ENCODE data around the gene ANO6. TPM values are rescaled to one million over a fixed set of nuclear protein-coding genes. Genes with fewer than 3 reads are reported as not detected.
"Not testable (repeated sequence)": the region's sequence is repeated elsewhere in the genome, so short reads cannot be mapped to it uniquely, and the experiment has no call there.

The ANO6 gene
- polyA plus RNA-seq, 2 donors: 2.6 to 6.9 TPM

GRCh38 chr12:45248095-45248494, 32.2 kb downstream of the ANO6 start:
- Histone ChIP-seq H3K4me3 (ENCODE audit: low read depth in 1 of 2, low read length in 2 of 2) (no peak overlapping the region), H3K27ac (ENCODE audit: low read depth in 2 of 2, low read length in 1 of 2) (no peak overlapping the region), H3K9me3 (ENCODE audit: control insufficient read depth in 2 of 2, insufficient read depth in 1 of 2, low read depth in 1 of 2, low read length in 1 of 2) (no peaks in the 10 kb centered on the region), H3K4me1 (ENCODE audit: control insufficient read depth in 2 of 2, insufficient read depth in 2 of 2, low read length in 1 of 2) (no peaks in the 10 kb centered on the region), H3K27me3 (ENCODE audit: control insufficient read depth in 1 of 2, insufficient read depth in 2 of 2, low read length in 2 of 2) (no peaks in the 10 kb centered on the region), H3K36me3 (ENCODE audit: control insufficient read depth in 2 of 2, insufficient read depth in 2 of 2, low read length in 1 of 2) (no peaks in the 10 kb centered on the region)
- 87 to 100% methylated on average over 1 of the region's 1 CpG for WGBS, 2 donors

GRCh38 chr12:45254254-45254653, 38.4 kb downstream of the ANO6 start:
- no peak overlapping the region for H3K27ac ChIP-seq (ENCODE audit: low read depth in 2 of 2, low read length in 1 of 2)
- H3K4me3 ChIP-seq (ENCODE audit: low read depth in 1 of 2, low read length in 2 of 2): no peak overlapping the region
- WGBS, 2 donors: 78 to 82% methylated on average over 1 of the region's 1 CpG
- no peaks in the 10 kb centered on the region for H3K9me3 ChIP-seq (ENCODE audit: control insufficient read depth in 2 of 2, insufficient read depth in 1 of 2, low read depth in 1 of 2, low read length in 1 of 2)
- no peaks in the 10 kb centered on the region for H3K36me3 ChIP-seq (ENCODE audit: control insufficient read depth in 2 of 2, insufficient read depth in 2 of 2, low read length in 1 of 2)
- no peaks in the 10 kb centered on the region for H3K27me3 ChIP-seq (ENCODE audit: control insufficient read depth in 1 of 2, insufficient read depth in 2 of 2, low read length in 2 of 2)
- peaks cover 2 to 4% of the 10 kb centered on the region in 2 donors for H3K4me1 ChIP-seq (ENCODE audit: control insufficient read depth in 2 of 2, insufficient read depth in 2 of 2, low read length in 1 of 2)

GRCh38 chr12:45256721-45257120, 40.8 kb downstream of the ANO6 start:
- H3K4me3 ChIP-seq (ENCODE audit: low read depth in 1 of 2, low read length in 2 of 2): no peak overlapping the region
- no peak overlapping the region for H3K27ac ChIP-seq (ENCODE audit: low read depth in 2 of 2, low read length in 1 of 2)
- H3K9me3 ChIP-seq (ENCODE audit: control insufficient read depth in 2 of 2, insufficient read depth in 1 of 2, low read depth in 1 of 2, low read length in 1 of 2): no peaks in the 10 kb centered on the region
- H3K27me3 ChIP-seq (ENCODE audit: control insufficient read depth in 1 of 2, insufficient read depth in 2 of 2, low read length in 2 of 2): no peaks in the 10 kb centered on the region
- H3K36me3 ChIP-seq (ENCODE audit: control insufficient read depth in 2 of 2, insufficient read depth in 2 of 2, low read length in 1 of 2): no peaks in the 10 kb centered on the region
- H3K4me1 ChIP-seq (ENCODE audit: control insufficient read depth in 2 of 2, insufficient read depth in 2 of 2, low read length in 1 of 2): peaks cover 4% of the 10 kb centered on the region in 2 donors

- H3K27me3 ChIP-seq (ENCODE audit: control insufficient read depth in 1 of 2, insufficient read depth in 2 of 2, low read length in 2 of 2): no peaks in the 10 kb centered on the region
- H3K4me1 ChIP-seq (ENCODE audit: control insufficient read depth in 2 of 2, insufficient read depth in 2 of 2, low read length in 1 of 2): peaks cover 4% of the 10 kb centered on the region in 2 donors
- no peak overlapping the region for H3K4me3 ChIP-seq (ENCODE audit: low read depth in 1 of 2, low read length in 2 of 2)
- no peak overlapping the region for H3K27ac ChIP-seq (ENCODE audit: low read depth in 2 of 2, low read length in 1 of 2)
- no peaks in the 10 kb centered on the region for H3K9me3 ChIP-seq (ENCODE audit: control insufficient read depth in 2 of 2, insufficient read depth in 1 of 2, low read depth in 1 of 2, low read length in 1 of 2)
- 79 to 85% methylated on average over 6 of the region's 6 CpGs for WGBS, 2 donors
- no peaks in the 10 kb centered on the region for H3K36me3 ChIP-seq (ENCODE audit: control insufficient read depth in 2 of 2, insufficient read depth in 2 of 2, low read length in 1 of 2)
Measured at GRCh38 chr12:45257185-45257930, 41.5 kb downstream of the ANO6 start.

- H3K4me1 ChIP-seq (ENCODE audit: control insufficient read depth in 2 of 2, insufficient read depth in 2 of 2, low read length in 1 of 2): peaks cover 4% of the 10 kb centered on the region in 2 donors
- 55 to 56% methylated on average over 3 of the region's 3 CpGs for WGBS, 2 donors
- no peaks in the 10 kb centered on the region for H3K9me3 ChIP-seq (ENCODE audit: control insufficient read depth in 2 of 2, insufficient read depth in 1 of 2, low read depth in 1 of 2, low read length in 1 of 2)
- H3K27ac ChIP-seq (ENCODE audit: low read depth in 2 of 2, low read length in 1 of 2): no peak overlapping the region
- H3K36me3 ChIP-seq (ENCODE audit: control insufficient read depth in 2 of 2, insufficient read depth in 2 of 2, low read length in 1 of 2): no peaks in the 10 kb centered on the region
- no peaks in the 10 kb centered on the region for H3K27me3 ChIP-seq (ENCODE audit: control insufficient read depth in 1 of 2, insufficient read depth in 2 of 2, low read length in 2 of 2)
- H3K4me3 ChIP-seq (ENCODE audit: low read depth in 1 of 2, low read length in 2 of 2): no peak overlapping the region
Measured at GRCh38 chr12:45259675-45260074, 43.8 kb downstream of the ANO6 start.

- Histone ChIP-seq H3K27ac (ENCODE audit: low read depth in 2 of 2, low read length in 1 of 2) (peak overlapping the region in 1 of 2 donors; percentile 31), H3K9me3 (ENCODE audit: control insufficient read depth in 2 of 2, insufficient read depth in 1 of 2, low read depth in 1 of 2, low read length in 1 of 2) (no peaks in the 10 kb centered on the region), H3K4me1 (ENCODE audit: control insufficient read depth in 2 of 2, insufficient read depth in 2 of 2, low read length in 1 of 2) (peaks cover 4% of the 10 kb centered on the region in 2 donors), H3K36me3 (ENCODE audit: control insufficient read depth in 2 of 2, insufficient read depth in 2 of 2, low read length in 1 of 2) (no peaks in the 10 kb centered on the region), H3K4me3 (ENCODE audit: low read depth in 1 of 2, low read length in 2 of 2) (no peak overlapping the region), H3K27me3 (ENCODE audit: control insufficient read depth in 1 of 2, insufficient read depth in 2 of 2, low read length in 2 of 2) (no peaks in the 10 kb centered on the region)
- WGBS, 2 donors: 71 to 77% methylated on average over 5 of the region's 5 CpGs
Measured at GRCh38 chr12:45260104-45260815, 44.4 kb downstream of the ANO6 start.

- Histone ChIP-seq H3K4me3 (ENCODE audit: low read depth in 1 of 2, low read length in 2 of 2) (no peak overlapping the region), H3K27me3 (ENCODE audit: control insufficient read depth in 1 of 2, insufficient read depth in 2 of 2, low read length in 2 of 2) (no peaks in the 10 kb centered on the region), H3K36me3 (ENCODE audit: control insufficient read depth in 2 of 2, insufficient read depth in 2 of 2, low read length in 1 of 2) (no peaks in the 10 kb centered on the region), H3K9me3 (ENCODE audit: control insufficient read depth in 2 of 2, insufficient read depth in 1 of 2, low read depth in 1 of 2, low read length in 1 of 2) (no peaks in the 10 kb centered on the region), H3K4me1 (ENCODE audit: control insufficient read depth in 2 of 2, insufficient read depth in 2 of 2, low read length in 1 of 2) (peaks cover 4% of the 10 kb centered on the region in 2 donors), H3K27ac (ENCODE audit: low read depth in 2 of 2, low read length in 1 of 2) (no peak overlapping the region)
- WGBS, 2 donors: 95 to 97% methylated on average over 4 of the region's 4 CpGs
Measured at GRCh38 chr12:45260854-45261253, 45.0 kb downstream of the ANO6 start.

GRCh38 chr12:45262185-45262584, 46.3 kb downstream of the ANO6 start:
- H3K36me3 ChIP-seq (ENCODE audit: control insufficient read depth in 2 of 2, insufficient read depth in 2 of 2, low read length in 1 of 2); H3K27me3 ChIP-seq (ENCODE audit: control insufficient read depth in 1 of 2, insufficient read depth in 2 of 2, low read length in 2 of 2); H3K9me3 ChIP-seq (ENCODE audit: control insufficient read depth in 2 of 2, insufficient read depth in 1 of 2, low read depth in 1 of 2, low read length in 1 of 2); H3K27ac ChIP-seq (ENCODE audit: low read depth in 2 of 2, low read length in 1 of 2); H3K4me3 ChIP-seq (ENCODE audit: low read depth in 1 of 2, low read length in 2 of 2); H3K4me1 ChIP-seq (ENCODE audit: control insufficient read depth in 2 of 2, insufficient read depth in 2 of 2, low read length in 1 of 2): not testable (repeated sequence)
- 98% methylated on average over 8 of the region's 8 CpGs for WGBS, 2 donors

- Histone ChIP-seq H3K9me3 (ENCODE audit: control insufficient read depth in 2 of 2, insufficient read depth in 1 of 2, low read depth in 1 of 2, low read length in 1 of 2) (no peaks in the 10 kb centered on the region), H3K27ac (ENCODE audit: low read depth in 2 of 2, low read length in 1 of 2) (no peak overlapping the region), H3K4me3 (ENCODE audit: low read depth in 1 of 2, low read length in 2 of 2) (no peak overlapping the region), H3K27me3 (ENCODE audit: control insufficient read depth in 1 of 2, insufficient read depth in 2 of 2, low read length in 2 of 2) (no peaks in the 10 kb centered on the region), H3K4me1 (ENCODE audit: control insufficient read depth in 2 of 2, insufficient read depth in 2 of 2, low read length in 1 of 2) (peaks cover 0 to 2% of the 10 kb centered on the region in 2 donors), H3K36me3 (ENCODE audit: control insufficient read depth in 2 of 2, insufficient read depth in 2 of 2, low read length in 1 of 2) (no peaks in the 10 kb centered on the region)
- 71 to 85% methylated on average over 3 of the region's 3 CpGs for WGBS, 2 donors
Measured at GRCh38 chr12:45263587-45263986, 47.7 kb downstream of the ANO6 start.

Data from esophagus (tissue), 2 donors.